ENCODE results near the gene USP15.
"Not testable (repeated sequence)": the region's sequence is repeated elsewhere in the genome, so short reads cannot be mapped to it uniquely, and the experiment has no call there.

The USP15 gene

GRCh38 chr12:62463252-62463651 is 203.0 kb downstream of the USP15 start:
- DNase-seq = not testable (repeated sequence)

Data from NCI-H1417 treated with DMSO at 0.1 percent for 48 hours (cell line).